ENCODE measurements around the gene PAGE4.

PAGE4 gene

GRCh38 chrX:49868739-49869138 lies 39.6 kb downstream of the PAGE4 start:
- no peak for DNase-seq

GRCh38 chrX:49876750-49877149 lies 47.6 kb downstream of the PAGE4 start:
- DNase-seq, result peak in 11 of 56 donors; percentile 0 to 14 (median 1)

DNA sequence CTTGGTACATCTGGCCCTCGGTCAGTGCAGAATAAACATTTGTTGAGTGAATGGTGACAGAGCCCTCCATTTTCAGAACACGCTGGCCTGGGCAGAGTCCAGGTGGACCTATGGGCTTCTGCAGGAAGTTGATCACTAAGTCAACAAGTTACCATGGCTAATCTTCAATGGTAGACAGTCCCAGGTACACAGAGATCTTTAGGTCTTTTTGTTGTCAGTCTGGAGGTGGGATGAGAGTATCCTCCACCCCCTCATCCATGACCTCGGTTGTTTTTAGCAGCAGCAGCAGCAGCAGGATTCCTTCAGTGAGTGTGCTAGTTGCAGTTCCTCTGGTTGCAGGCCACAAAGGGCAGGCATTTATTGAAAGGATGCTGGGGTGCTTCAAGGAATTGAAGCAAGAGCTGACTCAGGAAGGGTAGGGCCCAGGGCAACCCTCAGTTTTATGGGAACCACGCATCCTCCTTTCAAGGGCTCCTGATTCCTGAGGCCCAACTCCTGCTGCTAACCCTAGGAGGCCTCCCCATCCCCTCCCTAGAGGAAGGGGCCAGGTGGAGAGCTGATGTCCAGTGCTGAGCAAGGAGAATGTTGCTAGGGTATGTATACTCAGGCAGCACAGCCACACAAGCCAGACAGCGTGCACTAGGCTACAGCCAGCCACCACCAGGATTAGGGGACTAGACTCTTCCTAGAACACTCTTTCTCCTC lies 48.4 kb downstream of the PAGE4 start:
- peak in 1 of 56 donors; percentile 0 for DNase-seq

- DNase-seq, result peak in 15 of 56 donors; percentile 3 to 47 (median 16)
Measured at GRCh38 chrX:49878128-49878833, 49.2 kb downstream of the PAGE4 start.

DNA sequence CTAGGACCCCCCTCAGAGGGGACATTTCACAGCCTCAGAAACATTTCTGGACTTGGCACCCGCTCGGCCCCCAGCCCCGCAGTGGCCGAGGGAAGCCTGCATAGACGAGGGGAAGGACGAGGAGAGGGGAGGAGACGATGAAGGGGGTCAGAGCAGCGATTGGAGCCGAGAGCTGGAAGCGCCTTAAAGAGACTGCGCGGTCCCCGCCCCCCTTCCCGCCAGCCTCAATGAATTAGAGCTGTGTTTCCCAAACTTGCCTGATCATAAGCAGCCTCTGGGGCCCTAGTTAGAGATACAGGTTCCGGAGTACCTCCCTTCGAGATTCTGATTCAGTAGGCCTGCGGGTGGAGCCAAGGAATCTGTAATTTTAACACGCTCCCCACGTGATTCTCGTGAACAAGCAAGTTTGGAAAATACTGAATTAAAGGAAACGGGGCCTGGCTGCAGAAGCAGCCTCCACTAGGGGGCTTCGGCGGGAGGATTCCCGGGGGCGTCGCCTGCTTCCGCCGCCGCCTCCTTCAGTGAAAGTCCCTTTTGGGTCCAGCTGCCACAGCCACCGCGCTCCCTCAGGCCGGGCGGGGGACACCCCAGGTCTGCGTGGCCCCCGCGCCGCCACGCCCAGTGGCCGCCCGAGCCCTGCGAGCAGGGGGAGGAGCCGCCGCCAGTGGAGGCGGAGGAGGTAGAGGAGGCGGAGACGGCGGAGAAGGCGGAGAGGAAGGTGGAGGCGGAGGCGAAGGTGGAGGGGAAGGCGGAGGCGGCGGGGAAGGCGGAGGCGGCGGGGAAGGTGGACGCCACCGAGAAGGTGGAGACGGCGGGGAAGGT lies 49.9 kb downstream of the PAGE4 start, which contains the start of gene USP27X:
Gene USP27X, plus strand, starts transcription at position 651 of the 822 bp plus-strand sequence. CDS start 824 bp downstream, outside the sequence.
- peak in 55 of 56 donors; percentile 26 to 89 (median 66) for DNase-seq

- DNase-seq, result peak in 7 of 56 donors; percentile 0 to 48 (median 22)
Measured at GRCh38 chrX:49879656-49880277, 50.7 kb downstream of the PAGE4 start.

- DNase-seq, result no peak
Measured at GRCh38 chrX:49880668-49881067, 51.6 kb downstream of the PAGE4 start.
